MCF 10A (cell line): ENCODE data around the gene SCRT2. TPM values are rescaled to one million over a fixed set of nuclear protein-coding genes. Genes with fewer than 3 reads are reported as not detected.

Experiments used
- BruUV-seq: library from RNA; stranded (reverse); fragments of 400-500 nt; replicated peaks from 2 replicates; lab custom pipeline; 2021; lab: Mats Ljungman, UMichigan
- CTCF ChIA-PET: fragments of 300-600 bp; sonication (Branson Sonifier 250); formaldehyde crosslinking; extraction: SDS; loops from one replicate; lab custom pipeline; 2021; ENCODE audit warnings: antibody characterized with exemption, inconsistent platforms; lab: Yijun Ruan, JAX
- POLR2A ChIA-PET: fragments of 300-600, 350-650 bp; sonication (Branson Sonifier 250); formaldehyde crosslinking; extraction: SDS; loops from one replicate; lab custom pipeline; 2020; ENCODE audit warnings: antibody characterized with exemption, inconsistent platforms; lab: Yijun Ruan, JAX
- DNase-seq: peaks from one replicate; pipeline ENCODE4 v3.0.0-alpha.2; 2018; ENCODE audit not compliant: unreplicated experiment
- H3K27ac Mint-ChIP-seq: one replicate; pipeline ENCODE4 v1.8.0; 2022; ENCODE audit warnings: mild to moderate bottlenecking, low read depth, mixed read lengths; ENCODE audit not compliant: unreplicated experiment
- H3K27me3 Mint-ChIP-seq: one replicate; pipeline ENCODE4 v1.8.0; 2022; ENCODE audit warnings: mixed read lengths; ENCODE audit not compliant: insufficient read depth, unreplicated experiment
- H3K36me3 Mint-ChIP-seq: one replicate; pipeline ENCODE4 v1.8.0; 2022; ENCODE audit warnings: mild to moderate bottlenecking, moderate library complexity, mixed read lengths; ENCODE audit not compliant: insufficient read depth, unreplicated experiment
- H3K4me1 Mint-ChIP-seq: one replicate; pipeline ENCODE4 v1.8.0; 2022; ENCODE audit warnings: mixed read lengths; ENCODE audit not compliant: insufficient read depth, unreplicated experiment
- H3K4me3 Mint-ChIP-seq: one replicate; pipeline ENCODE4 v1.8.0; 2022; ENCODE audit warnings: mild to moderate bottlenecking, moderate library complexity, mixed read lengths; ENCODE audit not compliant: unreplicated experiment
- H3K9me3 Mint-ChIP-seq: one replicate; pipeline ENCODE4 v1.8.0; 2022; ENCODE audit warnings: mixed read lengths; ENCODE audit not compliant: unreplicated experiment
- intact Hi-C: fragments of 100-400 bp; cut with micrococcal nuclease; formaldehyde crosslinking; loops from 2 replicates; pipeline ENCODE4 v1.14.1; 2022
- total RNA-seq: library from RNA; stranded (reverse); gene quantifications from 2 replicates; pipeline ENCODE4 v1.2.3, GENCODE V29; 2022
- TF ChIP-seq, protein P1 (sequence below): fragments of 200-600 bp; IDR thresholded peaks from one replicate; pipeline ENCODE4 v1.8.0; 2022; ENCODE audit warnings: antibody characterized with exemption, mild to moderate bottlenecking; ENCODE audit not compliant: unreplicated experiment

Gene SCRT2
- total RNA-seq, 1 experiment from 2014 or later = not detected

DNA sequence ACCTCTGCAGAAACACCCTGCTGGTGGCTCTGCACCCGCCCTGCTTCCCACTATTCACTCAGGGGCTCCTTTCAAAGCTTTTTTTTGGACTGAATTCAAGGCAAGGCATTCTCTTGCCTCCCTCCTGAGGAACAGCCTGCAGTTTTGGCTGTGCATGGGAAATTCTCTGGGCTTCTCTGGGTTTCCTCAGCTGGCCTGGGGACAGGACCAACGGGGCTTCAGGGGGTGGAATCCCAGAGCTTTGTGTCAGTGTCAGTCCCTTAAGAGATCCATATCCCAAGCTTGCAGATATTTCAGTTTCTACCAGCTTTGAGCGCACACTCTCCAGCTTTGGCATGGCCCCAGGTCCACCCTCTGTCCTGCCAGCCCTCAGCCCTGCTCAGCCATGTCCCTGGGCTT is 2.0 kb downstream of the SCRT2 start:
- CTCF ChIA-PET = interaction anchor here (0.9 to 1.4 kb wide), 3 partner anchors 14 to 111 kb away, joined by 3 to 4 read pairs (median 3); no protein-coding TSS in a partner anchor
- peaks cover 68% of the 10 kb centered on the region for H3K27me3 Mint-ChIP-seq
- TF ChIP-seq, protein P1, sequence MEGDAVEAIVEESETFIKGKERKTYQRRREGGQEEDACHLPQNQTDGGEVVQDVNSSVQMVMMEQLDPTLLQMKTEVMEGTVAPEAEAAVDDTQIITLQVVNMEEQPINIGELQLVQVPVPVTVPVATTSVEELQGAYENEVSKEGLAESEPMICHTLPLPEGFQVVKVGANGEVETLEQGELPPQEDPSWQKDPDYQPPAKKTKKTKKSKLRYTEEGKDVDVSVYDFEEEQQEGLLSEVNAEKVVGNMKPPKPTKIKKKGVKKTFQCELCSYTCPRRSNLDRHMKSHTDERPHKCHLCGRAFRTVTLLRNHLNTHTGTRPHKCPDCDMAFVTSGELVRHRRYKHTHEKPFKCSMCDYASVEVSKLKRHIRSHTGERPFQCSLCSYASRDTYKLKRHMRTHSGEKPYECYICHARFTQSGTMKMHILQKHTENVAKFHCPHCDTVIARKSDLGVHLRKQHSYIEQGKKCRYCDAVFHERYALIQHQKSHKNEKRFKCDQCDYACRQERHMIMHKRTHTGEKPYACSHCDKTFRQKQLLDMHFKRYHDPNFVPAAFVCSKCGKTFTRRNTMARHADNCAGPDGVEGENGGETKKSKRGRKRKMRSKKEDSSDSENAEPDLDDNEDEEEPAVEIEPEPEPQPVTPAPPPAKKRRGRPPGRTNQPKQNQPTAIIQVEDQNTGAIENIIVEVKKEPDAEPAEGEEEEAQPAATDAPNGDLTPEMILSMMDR = no peak
- H3K27ac Mint-ChIP-seq = no peak overlapping the region
- H3K4me3 Mint-ChIP-seq = no peak overlapping the region
- intact Hi-C loops = no loop called here
- no peaks in the 10 kb centered on the region for H3K9me3 Mint-ChIP-seq
- DNase-seq = no peak
- no peaks in the 10 kb centered on the region for H3K4me1 Mint-ChIP-seq
- H3K36me3 Mint-ChIP-seq = no peaks in the 10 kb centered on the region
- BruUV-seq = no TSS peak
- POLR2A ChIA-PET = no interaction called here

DNA sequence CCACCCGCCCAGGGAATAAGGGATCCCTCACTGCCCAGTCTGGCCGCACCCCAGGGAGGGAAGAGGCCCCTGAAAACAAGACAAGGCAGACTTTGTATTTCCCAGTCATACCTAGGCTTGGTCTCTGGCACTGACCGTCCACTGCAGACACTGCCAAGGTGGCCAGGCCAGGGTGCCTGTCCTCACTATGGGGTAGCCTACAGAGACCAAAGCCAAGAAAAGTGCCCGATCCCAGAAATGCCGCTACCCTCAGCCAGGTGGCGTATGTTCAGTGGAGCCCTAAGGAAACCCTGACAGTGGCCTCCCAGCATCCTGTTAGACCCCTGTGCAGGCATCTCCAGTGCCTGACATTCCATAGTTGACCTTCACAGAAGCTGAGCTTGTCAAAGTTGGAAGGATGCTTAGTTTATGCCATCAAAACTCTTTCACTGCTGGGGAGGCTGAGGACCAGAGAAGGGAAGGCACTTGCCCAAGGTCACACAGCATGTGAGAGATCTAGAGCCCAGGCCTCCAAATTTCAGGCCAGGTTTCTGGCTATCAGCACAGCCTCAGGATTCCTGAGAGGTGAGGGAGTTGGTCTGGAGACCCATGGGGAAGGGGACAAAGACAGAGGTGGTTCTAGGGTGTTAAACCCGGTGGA is 2.5 kb downstream of the SCRT2 start:
- Mint-ChIP-seq H3K27ac (no peak overlapping the region), H3K4me1 (no peaks in the 10 kb centered on the region), H3K36me3 (no peaks in the 10 kb centered on the region), H3K9me3 (no peaks in the 10 kb centered on the region), H3K27me3 (peaks cover 63% of the 10 kb centered on the region), H3K4me3 (no peak overlapping the region)
- intact Hi-C loops = no loop called here
- TF ChIP-seq, protein P1 = peak; percentile 28
- no peak for DNase-seq
- ChIA-PET POLR2A (no interaction called here), CTCF (interaction anchor here (0.5 to 1.4 kb wide), 4 partner anchors 14 to 518 kb away, joined by 3 to 4 read pairs (median 3); no protein-coding TSS in a partner anchor)
- BruUV-seq = no TSS peak

DNA sequence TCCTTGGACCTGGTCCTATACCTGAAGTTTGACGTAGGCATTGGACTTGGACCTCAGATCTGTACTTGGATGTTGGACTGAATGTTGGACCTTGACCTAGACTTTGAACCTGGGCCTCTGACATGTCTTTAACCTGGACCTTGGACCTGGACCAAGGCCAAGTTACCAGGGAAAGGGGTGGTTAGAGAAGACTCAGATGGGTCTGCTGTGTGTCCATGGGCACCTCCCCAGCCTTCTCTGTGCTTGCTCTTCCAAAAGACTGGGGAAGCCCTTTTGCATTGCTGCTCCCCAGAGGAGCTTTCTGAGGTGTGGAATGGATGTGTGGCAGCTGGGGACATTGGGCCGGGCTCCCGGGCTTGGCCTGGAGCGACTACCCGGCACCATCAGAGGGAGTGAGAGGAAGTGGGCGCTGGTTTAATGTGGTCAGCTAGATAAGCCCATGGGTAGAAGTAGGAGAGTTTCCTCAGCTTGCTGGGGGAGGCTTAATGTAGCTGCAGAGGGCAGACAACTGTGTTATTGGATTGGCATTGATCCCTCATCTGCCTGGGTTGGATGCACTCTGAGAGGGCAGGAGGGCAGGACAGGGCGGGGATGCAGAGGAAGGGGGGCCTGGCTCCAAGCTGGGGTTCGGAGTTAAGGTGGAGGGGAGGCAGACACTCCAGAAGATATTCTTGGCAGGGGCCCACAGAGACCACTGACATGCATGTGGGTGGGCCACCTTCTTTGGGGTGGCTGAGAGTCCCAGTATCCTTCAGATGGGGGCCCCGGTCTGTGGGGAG is 4.2 kb downstream of the SCRT2 start:
- CTCF ChIA-PET = interaction anchor here (0.6 to 1.1 kb wide), 3 partner anchors 26 to 283 kb away, joined by 3 to 4 read pairs (median 3); no protein-coding TSS in a partner anchor
- H3K36me3 Mint-ChIP-seq = no peaks in the 10 kb centered on the region
- intact Hi-C loops = no loop called here
- DNase-seq = no peak
- no peak overlapping the region for H3K27ac Mint-ChIP-seq
- H3K9me3 Mint-ChIP-seq = no peaks in the 10 kb centered on the region
- POLR2A ChIA-PET = no interaction called here
- TF ChIP-seq, protein P1 = no peak
- no peak overlapping the region for H3K4me3 Mint-ChIP-seq
- H3K27me3 Mint-ChIP-seq = peaks cover 56% of the 10 kb centered on the region
- H3K4me1 Mint-ChIP-seq = no peaks in the 10 kb centered on the region
- BruUV-seq = no TSS peak

DNA sequence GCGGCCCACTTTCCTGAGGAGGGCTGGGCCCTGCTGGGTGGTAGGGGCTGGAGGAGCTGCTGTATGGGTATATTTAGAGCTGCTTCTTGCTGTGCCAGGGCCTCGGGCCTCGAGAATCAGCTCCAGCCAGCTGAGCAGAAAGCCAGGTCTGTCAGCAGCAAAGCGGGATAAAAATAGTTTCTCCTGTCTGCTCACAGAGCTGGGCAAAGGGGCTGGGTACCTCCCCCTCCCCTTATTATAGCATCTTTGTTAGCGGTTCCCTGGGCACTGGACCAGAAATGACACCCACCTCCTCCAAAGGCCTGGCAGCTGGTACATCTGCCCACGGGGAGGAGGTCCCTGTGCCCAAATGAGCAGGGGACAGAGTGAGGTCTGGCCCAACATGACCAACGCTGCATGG is 6.0 kb downstream of the SCRT2 start:
- Mint-ChIP-seq H3K27me3 (peaks cover 45% of the 10 kb centered on the region), H3K4me1 (no peaks in the 10 kb centered on the region), H3K4me3 (no peak overlapping the region), H3K27ac (no peak overlapping the region), H3K36me3 (no peaks in the 10 kb centered on the region), H3K9me3 (no peaks in the 10 kb centered on the region)
- CTCF ChIA-PET = interaction anchor here (0.6 to 1.8 kb wide), 9 partner anchors 9 to 140 kb away, joined by 3 to 7 read pairs (median 3); no protein-coding TSS in a partner anchor
- intact Hi-C loops = loop anchor here (5.0 kb wide), 2 partner anchors 68 to 317 kb away; no protein-coding TSS in a partner anchor
- DNase-seq = no peak
- TF ChIP-seq, protein P1 = no peak
- BruUV-seq = no TSS peak
- POLR2A ChIA-PET = interaction anchor here (0.5 kb wide), 1 partner anchor 67 kb away, joined by 3 read pairs; no protein-coding TSS in a partner anchor
